ENCODE measurements around the gene LMTK3. TPM values are rescaled to one million over a fixed set of nuclear protein-coding genes. Genes with fewer than 3 reads are reported as not detected.

LMTK3 gene
- total and polyA plus RNA-seq, 2 of the 13 experiments (the other 11 are each of a cell fraction or from before 2014, with no cell fraction given) = 0.18 to 0.29 TPM

GRCh38 chr19:48524221-48524620 is 12.6 kb upstream of the LMTK3 start:
- Histone ChIP-seq H3K4me3 (replicated peaks in 1 of 3; ENCODE audit: insufficient read depth in 1 of 3, low read depth in 2 of 3, low read length in 3 of 3) (no peak overlapping the region), H3K9me3 (ENCODE audit: low read length) (peaks cover 22% of the 10 kb centered on the region), H3K9ac (ENCODE audit: insufficient read depth, low read depth, low read length) (no peak overlapping the region), H3K79me2 (ENCODE audit: insufficient read depth, low read length) (no peaks in the 10 kb centered on the region), H4K20me1 (ENCODE audit: insufficient read depth, low read length) (no peaks in the 10 kb centered on the region), H2AFZ (ENCODE audit: low read length) (no peak overlapping the region), H3K36me3 (replicated peaks in 1 of 2; ENCODE audit: control insufficient read depth in 1 of 2, insufficient read depth in 2 of 2, low read length in 2 of 2) (no peaks in the 10 kb centered on the region), H3K27me3 (ENCODE audit: control insufficient read depth in 1 of 2, insufficient read depth in 2 of 2, low read length in 2 of 2) (no peaks in the 10 kb centered on the region), H3K27ac (ENCODE audit: extremely low read length, insufficient read depth, low read length) (no peak overlapping the region), H3K4me1 (ENCODE audit: insufficient read depth, low read length) (no peaks in the 10 kb centered on the region), H3K4me2 (ENCODE audit: low read depth, low read length) (no peak overlapping the region)
- POLR2A ChIA-PET = no interaction called here
- TF ChIP-seq DR1 (CRISPR knock-in tag; IDR thresholded peaks at IDR 0.05) = no peak
- no peak for TF ChIP-seq EZH2 (conservative IDR thresholded peaks at IDR 0.05; ENCODE audit: low read depth, low read length)
- no peak for TF ChIP-seq SKIL (CRISPR knock-in tag; IDR thresholded peaks at IDR 0.05; ENCODE audit: borderline replicate concordance)
- TF ChIP-seq ZNF776 (CRISPR knock-in tag; IDR thresholded peaks at IDR 0.05) = no peak
- TF ChIP-seq TSC22D2 (CRISPR knock-in tag; IDR thresholded peaks at IDR 0.05; ENCODE audit: borderline replicate concordance) = no peak
- no peak for TF ChIP-seq HOXA7 (CRISPR knock-in tag; IDR thresholded peaks at IDR 0.05)
- TF ChIP-seq KDM2A (CRISPR knock-in tag; IDR thresholded peaks at IDR 0.05; ENCODE audit: borderline replicate concordance, low read depth) = no peak
- TF ChIP-seq RELA (CRISPR knock-in tag; IDR thresholded peaks at IDR 0.05) = no peak
- TF ChIP-seq ZNF615 (CRISPR knock-in tag; IDR thresholded peaks at IDR 0.05; ENCODE audit: borderline replicate concordance) = no peak
- TF ChIP-seq SOX6 (IDR thresholded peaks at IDR 0.05) = no peak
- no peak for TF ChIP-seq SOX6 (CRISPR knock-in tag; IDR thresholded peaks at IDR 0.05)
- TF ChIP-seq MLX (CRISPR knock-in tag; IDR thresholded peaks at IDR 0.05) = no peak
- no peak for TF ChIP-seq FLYWCH1 (CRISPR knock-in tag; IDR thresholded peaks at IDR 0.05)
- no peak for TF ChIP-seq ZBTB3 (CRISPR knock-in tag; IDR thresholded peaks at IDR 0.05; ENCODE audit: borderline replicate concordance, low read depth)
- no peak for TF ChIP-seq KLF12 (CRISPR knock-in tag; IDR thresholded peaks at IDR 0.05; ENCODE audit: borderline replicate concordance)
- TF ChIP-seq ZMYM3 (CRISPR knock-in tag; IDR thresholded peaks at IDR 0.05) = no peak
- no peak for FAIRE-seq
- BruUV-seq (replicated peaks) = no TSS peak
- 66% methylated on average over 2 of the region's 2 CpGs for WGBS (ENCODE audit: low lambda C conversion rate)
- CTCF ChIA-PET (ENCODE audit: low intra/inter-chr PET ratio, low total read pairs) = no interaction called here
- intact Hi-C loops (cut with micrococcal nuclease; ENCODE audit: unreplicated experiment) = no loop called here
- no peak for DNase-seq (ENCODE audit: low spot score)
- no peak for ATAC-seq
- in situ Hi-C loops (cut with HindIII; ENCODE audit: extremely low pct_ligation_motif_present, low pct_unique_long_range_greater_than_20kb) = no loop called here

Measured in HepG2 (cell line).